Upper lobe of left lung (tissue), 4 donors: ENCODE measurements around the gene CCL28.

Experiments used
- EP300 ChIP-seq, 4 donors: sonication (generic); formaldehyde crosslinking; IDR thresholded peaks; one replicate each; pipeline ENCODE4 v1.5.1; 2017; ENCODE audit warnings: antibody characterized with exemption in 4 of 4, control low read depth in 2 of 4
- POLR2A ChIP-seq, 4 donors: fragments of 450-650 bp; IDR thresholded peaks; one replicate each; pipeline ENCODE4 v1.5.1; 2016 to 2017; ENCODE audit warnings: antibody characterized with exemption in 4 of 4, mild to moderate bottlenecking in 2 of 4
- POLR2AphosphoS5 ChIP-seq, 2 donors: sonication (generic); formaldehyde crosslinking; IDR thresholded peaks; one replicate each; pipeline ENCODE4 v1.5.1; 2017; ENCODE audit warnings: antibody characterized with exemption in 2 of 2
- TF ChIP-seq, protein P1 (sequence below), 6 experiments: fragments of 450-650 bp in 4 of 6; fragments of 200-600 bp in 2 of 6; sonication (generic) in 2 of 6; IDR thresholded peaks; one replicate each; pipeline ENCODE4 v1.5.1; 2016 to 2019; ENCODE audit warnings: antibody characterized with exemption in 6 of 6

DNA sequence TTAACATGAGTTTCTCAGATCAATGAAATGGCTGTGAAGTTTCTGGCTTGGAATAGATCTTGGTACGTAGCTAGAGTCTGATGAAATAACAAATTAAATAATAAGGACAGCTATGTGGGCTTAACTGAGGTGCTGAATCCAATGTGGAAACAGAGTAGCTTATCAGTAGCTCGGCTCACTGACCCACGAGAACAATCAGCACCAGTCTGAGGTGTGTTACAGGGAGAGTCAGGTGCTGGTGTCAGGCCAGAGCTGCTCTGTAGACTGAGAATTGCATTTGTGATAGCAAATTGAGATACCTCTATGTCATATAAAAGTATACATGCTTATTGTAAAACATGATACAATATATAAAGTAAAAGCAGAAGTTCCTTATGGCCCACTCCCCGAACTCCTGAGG is 21.2 kb upstream of the CCL28 start:
- TF ChIP-seq, protein P1, sequence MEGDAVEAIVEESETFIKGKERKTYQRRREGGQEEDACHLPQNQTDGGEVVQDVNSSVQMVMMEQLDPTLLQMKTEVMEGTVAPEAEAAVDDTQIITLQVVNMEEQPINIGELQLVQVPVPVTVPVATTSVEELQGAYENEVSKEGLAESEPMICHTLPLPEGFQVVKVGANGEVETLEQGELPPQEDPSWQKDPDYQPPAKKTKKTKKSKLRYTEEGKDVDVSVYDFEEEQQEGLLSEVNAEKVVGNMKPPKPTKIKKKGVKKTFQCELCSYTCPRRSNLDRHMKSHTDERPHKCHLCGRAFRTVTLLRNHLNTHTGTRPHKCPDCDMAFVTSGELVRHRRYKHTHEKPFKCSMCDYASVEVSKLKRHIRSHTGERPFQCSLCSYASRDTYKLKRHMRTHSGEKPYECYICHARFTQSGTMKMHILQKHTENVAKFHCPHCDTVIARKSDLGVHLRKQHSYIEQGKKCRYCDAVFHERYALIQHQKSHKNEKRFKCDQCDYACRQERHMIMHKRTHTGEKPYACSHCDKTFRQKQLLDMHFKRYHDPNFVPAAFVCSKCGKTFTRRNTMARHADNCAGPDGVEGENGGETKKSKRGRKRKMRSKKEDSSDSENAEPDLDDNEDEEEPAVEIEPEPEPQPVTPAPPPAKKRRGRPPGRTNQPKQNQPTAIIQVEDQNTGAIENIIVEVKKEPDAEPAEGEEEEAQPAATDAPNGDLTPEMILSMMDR (IDR thresholded peaks at IDR 0.05), result no peak
- TF ChIP-seq POLR2A (IDR thresholded peaks at IDR 0.05), result no peak
- TF ChIP-seq POLR2AphosphoS5 (IDR thresholded peaks at IDR 0.05), result no peak
- TF ChIP-seq EP300 (IDR thresholded peaks at IDR 0.05), result no peak
